A549 (cell line): ENCODE measurements around the gene ZC3H12C.

Experiments used
- CTCF ChIP-seq: fragments of >200 bp; sonication (Bioruptor Twin); formaldehyde crosslinking; IDR thresholded peaks from 3 replicates; pipeline ENCODE4 v1.5.1; 2016
- POLR2A ChIP-seq: IDR thresholded peaks from 2 replicates; pipeline ENCODE4 v1.6.1; 2012; ENCODE audit warnings: mild to moderate bottlenecking, low read length
- TF ChIP-seq, protein P1 (sequence below): fragments of 450-650 bp; IDR thresholded peaks from 2 replicates; pipeline ENCODE4 v1.6.1; 2014; ENCODE audit warnings: antibody characterized with exemption

DNA sequence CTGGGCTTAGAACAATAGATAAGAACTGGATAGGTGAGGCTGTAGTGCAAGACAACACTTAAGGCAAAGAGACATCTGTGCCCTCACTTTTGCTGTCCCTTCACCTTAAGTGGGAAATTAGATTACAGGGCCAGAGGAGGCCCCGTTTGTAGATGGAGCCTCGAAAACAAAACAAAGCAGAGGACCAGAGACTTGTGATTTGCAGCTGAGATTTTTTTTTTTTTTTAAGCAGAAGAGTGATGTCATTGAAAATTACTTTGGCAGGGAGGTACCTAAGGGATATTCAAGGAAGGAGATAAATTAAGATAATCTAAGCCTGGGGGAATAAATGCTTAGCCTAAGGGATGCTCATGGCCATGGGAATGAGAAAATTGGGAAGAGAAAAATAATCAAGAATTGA lies 31.4 kb downstream of the ZC3H12C start:
- TF ChIP-seq CTCF (no peak), POLR2A (no peak)
- TF ChIP-seq, protein P1, sequence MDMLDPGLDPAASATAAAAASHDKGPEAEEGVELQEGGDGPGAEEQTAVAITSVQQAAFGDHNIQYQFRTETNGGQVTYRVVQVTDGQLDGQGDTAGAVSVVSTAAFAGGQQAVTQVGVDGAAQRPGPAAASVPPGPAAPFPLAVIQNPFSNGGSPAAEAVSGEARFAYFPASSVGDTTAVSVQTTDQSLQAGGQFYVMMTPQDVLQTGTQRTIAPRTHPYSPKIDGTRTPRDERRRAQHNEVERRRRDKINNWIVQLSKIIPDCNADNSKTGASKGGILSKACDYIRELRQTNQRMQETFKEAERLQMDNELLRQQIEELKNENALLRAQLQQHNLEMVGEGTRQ, result no peak
